ENCODE measurements around the gene MAST1.

GRCh38 chr19:12841094-12841493 lies 2.8 kb downstream of the MAST1 start:
- TF ChIP-seq CTCF (IDR thresholded peaks at IDR 0.05; ENCODE audit: low read length): no peak
- no peak for TF ChIP-seq EZH2 (IDR thresholded peaks at IDR 0.05; ENCODE audit: borderline replicate concordance, low read length)

Measured in OCI-LY1 (cell line).